ENCODE data around the gene APOBEC2. TPM values are rescaled to one million over a fixed set of nuclear protein-coding genes. Genes with fewer than 3 reads are reported as not detected.

Gene APOBEC2
- total RNA-seq, 2 donors from 2014 or later = 0.31 TPM; not detected in 1

DNA sequence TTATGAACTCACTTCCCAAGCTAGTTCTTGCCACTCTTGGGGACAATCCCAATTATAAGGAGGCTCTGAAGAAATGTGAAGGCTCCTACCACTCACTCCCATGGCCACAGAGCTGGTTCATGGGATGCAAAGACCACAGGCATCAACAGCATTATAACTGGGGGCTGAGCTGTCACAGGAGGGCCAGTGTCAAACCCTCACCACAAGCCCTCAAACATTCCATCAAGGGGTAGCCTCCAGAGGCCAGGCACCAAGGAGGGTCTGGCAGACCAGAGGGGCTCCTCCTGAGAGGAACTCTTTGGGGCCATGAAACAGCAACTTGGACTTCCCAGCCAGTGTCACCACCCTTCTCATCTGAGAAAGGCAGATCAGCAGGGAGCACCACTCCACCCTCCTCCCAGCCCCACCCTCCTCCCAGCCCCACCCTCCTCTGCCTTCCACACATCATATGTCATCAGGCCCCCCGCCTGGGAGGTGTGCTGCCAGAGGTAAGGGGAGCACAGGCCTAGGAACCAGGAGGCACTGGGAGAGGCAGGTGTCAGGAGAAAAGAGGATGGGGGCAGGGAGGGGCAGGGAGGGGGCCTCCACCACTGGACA is 12.0 kb upstream of the APOBEC2 start:
- no peaks in the 10 kb centered on the region for H3K36me3 ChIP-seq (ENCODE audit: control insufficient read depth, insufficient read depth, low read length)
- Mint-ChIP-seq H3K27ac (no peak overlapping the region), H3K27me3 (ENCODE audit: insufficient read depth) (no peaks in the 10 kb centered on the region), H3K36me3 (ENCODE audit: low read depth) (no peaks in the 10 kb centered on the region), H3K4me3 (no peak overlapping the region), H3K9me3 (no peaks in the 10 kb centered on the region), H3K4me1 (peaks cover 38% of the 10 kb centered on the region)
- no peak for DNase-seq
- no peaks in the 10 kb centered on the region for H3K27me3 ChIP-seq (ENCODE audit: control insufficient read depth, insufficient read depth, low read length, poor library complexity, severe bottlenecking)
- TF ChIP-seq, protein P1, sequence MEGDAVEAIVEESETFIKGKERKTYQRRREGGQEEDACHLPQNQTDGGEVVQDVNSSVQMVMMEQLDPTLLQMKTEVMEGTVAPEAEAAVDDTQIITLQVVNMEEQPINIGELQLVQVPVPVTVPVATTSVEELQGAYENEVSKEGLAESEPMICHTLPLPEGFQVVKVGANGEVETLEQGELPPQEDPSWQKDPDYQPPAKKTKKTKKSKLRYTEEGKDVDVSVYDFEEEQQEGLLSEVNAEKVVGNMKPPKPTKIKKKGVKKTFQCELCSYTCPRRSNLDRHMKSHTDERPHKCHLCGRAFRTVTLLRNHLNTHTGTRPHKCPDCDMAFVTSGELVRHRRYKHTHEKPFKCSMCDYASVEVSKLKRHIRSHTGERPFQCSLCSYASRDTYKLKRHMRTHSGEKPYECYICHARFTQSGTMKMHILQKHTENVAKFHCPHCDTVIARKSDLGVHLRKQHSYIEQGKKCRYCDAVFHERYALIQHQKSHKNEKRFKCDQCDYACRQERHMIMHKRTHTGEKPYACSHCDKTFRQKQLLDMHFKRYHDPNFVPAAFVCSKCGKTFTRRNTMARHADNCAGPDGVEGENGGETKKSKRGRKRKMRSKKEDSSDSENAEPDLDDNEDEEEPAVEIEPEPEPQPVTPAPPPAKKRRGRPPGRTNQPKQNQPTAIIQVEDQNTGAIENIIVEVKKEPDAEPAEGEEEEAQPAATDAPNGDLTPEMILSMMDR (conservative IDR thresholded peaks at IDR 0.05) = no peak
- WGBS, 2 experiments (ENCODE audit: insufficient coverage in 1 of 2, insufficient read length in 1 of 2) = 91% methylated on average over 1 of the region's 1 CpG; no CpG with 5 or more reads in 1 of the 2 experiments
- no peak overlapping the region for H3K27ac ChIP-seq (ENCODE audit: low read depth, low read length)
- H3K4me3 ChIP-seq (ENCODE audit: low read length) = no peak overlapping the region
- no peak overlapping the region for H3K9ac ChIP-seq (ENCODE audit: extremely low read depth, low read length, poor library complexity, severe bottlenecking)
- H3K4me1 ChIP-seq (ENCODE audit: control insufficient read depth, insufficient read depth, low read length) = peaks cover 5% of the 10 kb centered on the region
- no peaks in the 10 kb centered on the region for H3K9me3 ChIP-seq (ENCODE audit: control insufficient read depth, low read length)

DNA sequence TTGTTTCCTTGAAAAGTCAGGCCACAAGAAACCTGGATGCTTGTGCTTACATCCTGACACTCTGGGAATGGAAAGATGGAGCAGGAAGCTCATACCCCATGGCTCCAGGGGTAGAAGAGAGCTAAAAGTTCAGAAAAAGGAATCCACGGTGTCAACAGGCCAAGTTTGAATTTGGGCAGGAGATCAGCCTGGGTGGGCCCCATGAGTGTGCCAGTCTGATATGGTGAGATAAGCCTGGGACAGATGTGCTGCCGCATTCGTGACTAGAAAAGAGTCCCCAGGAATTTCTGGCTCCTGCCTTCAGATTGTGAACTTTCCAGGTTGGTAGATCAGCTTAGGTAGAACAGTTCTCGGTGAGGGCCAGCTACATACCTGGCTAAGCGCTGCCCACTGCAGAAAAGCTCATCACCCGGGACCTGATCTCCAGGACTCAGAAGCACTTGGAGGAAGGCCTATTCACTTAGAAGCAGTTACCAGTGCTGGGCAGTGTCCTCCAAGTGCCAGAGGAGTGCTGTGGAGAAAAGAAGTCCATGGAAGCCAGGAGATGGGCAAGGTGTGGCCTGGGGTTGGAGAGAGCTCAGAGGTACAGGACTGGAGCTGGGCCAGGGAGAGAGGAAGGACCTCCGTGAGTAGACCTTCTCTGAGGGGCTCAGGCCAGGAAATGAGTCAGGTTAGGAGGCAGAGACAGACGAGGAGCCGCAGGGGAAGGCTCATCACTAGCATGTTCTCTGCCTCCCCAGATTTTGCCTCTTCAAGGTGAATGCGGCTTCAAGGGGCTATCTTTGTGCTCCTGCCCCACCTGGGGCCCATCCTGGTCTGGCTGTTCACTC is 10.6 kb upstream of the APOBEC2 start, which contains the start of gene TSPO2:
Gene TSPO2 (plus strand): TSS at position 242 of the 830 bp plus-strand sequence. CDS start 519 bp downstream, at position 761.
- H3K4me3 Mint-ChIP-seq = no peak within 1 kb of the TSS
- no peaks in the 10 kb centered on the region for H3K36me3 ChIP-seq (ENCODE audit: control insufficient read depth, insufficient read depth, low read length)
- no peak within 1 kb of the TSS for H3K9ac ChIP-seq (ENCODE audit: extremely low read depth, low read length, poor library complexity, severe bottlenecking)
- H3K4me1 Mint-ChIP-seq = peaks cover 31% of the 10 kb centered on the region
- TF ChIP-seq, protein P1 (conservative IDR thresholded peaks at IDR 0.05) = no peak
- H3K9me3 ChIP-seq (ENCODE audit: control insufficient read depth, low read length) = no peaks in the 10 kb centered on the region
- H3K27me3 Mint-ChIP-seq (ENCODE audit: insufficient read depth) = no peaks in the 10 kb centered on the region
- no peak within 1 kb of the TSS for H3K27ac ChIP-seq (ENCODE audit: low read depth, low read length)
- DNase-seq = no peak
- H3K4me3 ChIP-seq (ENCODE audit: low read length) = no peak within 1 kb of the TSS
- H3K36me3 Mint-ChIP-seq (ENCODE audit: low read depth) = no peaks in the 10 kb centered on the region
- 91 to 93% methylated on average over 10 of the region's 10 CpGs for WGBS, 2 experiments (ENCODE audit: insufficient coverage in 1 of 2, insufficient read length in 1 of 2)
- H3K27ac Mint-ChIP-seq = no peak within 1 kb of the TSS
- no peaks in the 10 kb centered on the region for H3K9me3 Mint-ChIP-seq
- H3K4me1 ChIP-seq (ENCODE audit: control insufficient read depth, insufficient read depth, low read length) = peaks cover 1% of the 10 kb centered on the region
- no peaks in the 10 kb centered on the region for H3K27me3 ChIP-seq (ENCODE audit: control insufficient read depth, insufficient read depth, low read length, poor library complexity, severe bottlenecking)

DNA sequence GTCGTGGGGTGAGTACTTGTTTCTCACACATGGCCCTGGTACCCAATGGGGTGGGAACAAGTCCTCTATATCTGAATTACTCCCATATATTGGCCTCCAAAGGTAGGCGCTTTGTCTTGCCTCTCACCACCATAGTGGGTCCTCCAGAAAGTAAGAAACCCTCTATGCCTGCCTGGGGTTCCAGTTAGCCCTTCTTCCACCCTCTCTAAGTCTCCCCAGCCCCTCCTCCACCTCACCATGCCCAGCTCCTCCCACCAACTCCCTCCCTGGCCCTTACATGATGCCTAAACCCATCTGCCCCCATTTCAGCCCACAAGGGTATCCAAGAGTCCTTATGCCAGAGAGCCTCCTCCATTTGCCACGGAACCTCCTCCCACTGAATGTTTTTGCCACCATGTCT is 9.9 kb upstream of the APOBEC2 start:
- TF ChIP-seq, protein P1 (conservative IDR thresholded peaks at IDR 0.05) = no peak

More for the DNA sequence above, 9.9 kb upstream of the APOBEC2 start:
- no peak overlapping the region for H3K27ac ChIP-seq (ENCODE audit: low read depth, low read length)
- 93 to 100% methylated on average over 1 to 3 of the region's 3 CpGs for WGBS, 2 experiments (ENCODE audit: insufficient coverage in 1 of 2, insufficient read length in 1 of 2)
- H3K27ac Mint-ChIP-seq = no peak overlapping the region
- H3K36me3 Mint-ChIP-seq (ENCODE audit: low read depth) = no peaks in the 10 kb centered on the region
- DNase-seq = no peak
- H3K9me3 Mint-ChIP-seq = no peaks in the 10 kb centered on the region
- no peaks in the 10 kb centered on the region for H3K4me1 ChIP-seq (ENCODE audit: control insufficient read depth, insufficient read depth, low read length)
- no peak overlapping the region for H3K4me3 ChIP-seq (ENCODE audit: low read length)
- H3K4me1 Mint-ChIP-seq = peaks cover 31% of the 10 kb centered on the region
- H3K9ac ChIP-seq (ENCODE audit: extremely low read depth, low read length, poor library complexity, severe bottlenecking) = no peak overlapping the region
- H3K9me3 ChIP-seq (ENCODE audit: control insufficient read depth, low read length) = no peaks in the 10 kb centered on the region
- no peak overlapping the region for H3K4me3 Mint-ChIP-seq
- H3K27me3 ChIP-seq (ENCODE audit: control insufficient read depth, insufficient read depth, low read length, poor library complexity, severe bottlenecking) = no peaks in the 10 kb centered on the region
- no peaks in the 10 kb centered on the region for H3K27me3 Mint-ChIP-seq (ENCODE audit: insufficient read depth)
- no peaks in the 10 kb centered on the region for H3K36me3 ChIP-seq (ENCODE audit: control insufficient read depth, insufficient read depth, low read length)

Measured in endodermal cell (in vitro differentiated cells).